ENCODE measurements around the gene PCDHAC1.
A peak's percentile ranks its signal among the peaks of the same experiment; 100 is the strongest.
"Not testable (repeated sequence)": the region's sequence is repeated elsewhere in the genome, so short reads cannot be mapped to it uniquely, and the experiment has no call there.

Gene PCDHAC1, protein sequence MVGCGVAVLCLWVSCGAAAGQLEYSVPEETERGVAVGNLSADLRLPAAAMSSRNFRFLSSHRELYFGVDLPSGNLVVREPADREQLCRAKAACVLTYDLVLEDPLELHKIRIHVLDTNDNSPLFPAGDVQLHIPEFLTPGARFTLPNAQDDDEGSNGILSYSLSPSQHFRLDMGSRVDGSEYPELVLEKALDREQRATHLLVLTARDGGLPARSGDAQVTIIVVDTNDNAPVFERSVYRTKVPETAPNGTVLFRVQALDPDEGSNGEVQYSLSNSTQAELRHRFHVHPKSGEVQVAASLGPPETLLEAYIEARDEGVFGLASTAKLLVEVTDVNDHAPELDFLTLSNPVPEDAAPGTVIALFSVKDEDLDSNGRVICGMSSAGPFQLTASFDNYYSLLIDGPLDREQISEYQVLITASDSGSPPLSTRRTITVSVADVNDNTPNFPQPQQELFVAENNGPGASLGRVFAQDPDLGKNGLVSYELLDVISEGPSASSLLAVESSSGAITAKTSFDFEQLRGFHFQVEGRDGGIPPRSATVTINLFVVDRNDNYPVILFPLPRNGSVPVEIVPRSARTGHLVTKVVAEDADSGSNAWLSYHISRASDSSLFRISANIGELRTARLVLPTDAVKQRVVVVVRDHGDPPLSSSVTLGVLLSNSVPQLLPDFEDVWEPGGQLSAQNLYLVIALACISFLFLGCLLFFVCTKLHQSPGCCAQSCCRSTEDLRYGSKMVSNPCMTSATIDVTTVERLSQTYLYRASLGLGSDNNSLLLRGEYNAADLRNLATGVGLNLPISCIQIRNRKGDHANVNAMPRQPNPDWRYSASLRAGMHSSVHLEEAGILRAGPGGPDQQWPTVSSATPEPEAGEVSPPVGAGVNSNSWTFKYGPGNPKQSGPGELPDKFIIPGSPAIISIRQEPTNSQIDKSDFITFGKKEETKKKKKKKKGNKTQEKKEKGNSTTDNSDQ

DNA sequence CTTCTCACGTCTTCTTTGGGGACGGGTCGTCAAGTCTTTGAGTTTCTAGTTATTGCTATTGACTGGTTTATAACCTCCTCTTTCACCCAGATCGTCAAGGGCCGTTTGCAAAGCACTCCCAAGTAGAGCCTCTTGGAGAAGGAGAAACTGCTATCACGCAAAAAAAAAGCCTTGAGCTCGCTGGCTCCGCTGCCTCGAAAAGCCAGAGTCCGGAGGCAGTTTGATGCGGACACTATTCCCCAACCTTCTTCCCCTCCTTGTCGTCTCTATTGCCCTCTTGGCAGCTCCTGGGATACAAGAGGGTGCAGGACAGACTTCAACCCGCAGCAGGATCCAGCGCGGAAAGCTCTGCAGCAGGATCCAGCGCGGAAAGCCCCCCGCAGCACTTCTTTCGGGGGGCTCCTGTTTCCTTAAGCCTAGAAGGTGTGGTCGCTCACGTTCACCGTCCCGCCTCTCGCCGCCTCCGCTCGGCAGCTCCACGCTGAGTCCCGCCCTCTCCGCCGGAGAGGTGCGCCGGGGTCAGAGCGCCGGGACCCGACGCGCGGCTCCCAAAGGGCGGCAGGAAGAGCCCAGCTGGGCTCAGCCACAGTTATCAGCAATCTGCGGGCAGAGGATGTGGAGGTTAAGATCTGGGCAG, at the start of gene PCDHAC1:
TSS of gene PCDHAC1 (plus strand) at position 494 of the 637 bp plus-strand sequence. CDS start 594 bp downstream, outside the sequence.
- Mint-ChIP-seq H3K4me1 (ENCODE audit: low read depth) (peaks cover 11% of the 10 kb centered on the region), H3K27me3 (peaks cover 37% of the 10 kb centered on the region), H3K9me3 (ENCODE audit: low read depth) (peaks cover 8% of the 10 kb centered on the region), H3K27ac (no peak within 1 kb of the TSS), H3K36me3 (peaks cover 4% of the 10 kb centered on the region), H3K4me3 (peak within 1 kb of the TSS; percentile 73)

GRCh38 chr5:140876541-140877261, 49.4 kb upstream of the PCDHAC1 start:
- H3K9me3 Mint-ChIP-seq (ENCODE audit: low read depth) = peaks cover 40% of the 10 kb centered on the region
- not testable (repeated sequence) for H3K4me1 Mint-ChIP-seq (ENCODE audit: low read depth); H3K4me3 Mint-ChIP-seq; H3K27ac Mint-ChIP-seq
- H3K36me3 Mint-ChIP-seq = peaks cover 30% of the 10 kb centered on the region
- peaks cover 53% of the 10 kb centered on the region for H3K27me3 Mint-ChIP-seq

DNA sequence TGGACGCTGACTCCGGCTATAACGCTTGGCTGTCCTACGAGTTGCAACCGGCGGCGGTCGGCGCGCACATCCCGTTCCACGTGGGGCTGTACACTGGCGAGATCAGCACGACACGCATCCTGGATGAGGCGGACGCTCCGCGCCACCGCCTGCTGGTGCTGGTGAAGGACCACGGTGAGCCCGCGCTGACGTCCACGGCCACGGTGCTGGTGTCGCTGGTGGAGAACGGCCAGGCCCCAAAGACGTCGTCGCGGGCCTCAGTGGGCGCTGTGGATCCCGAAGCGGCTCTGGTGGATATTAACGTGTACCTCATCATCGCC, 48.9 kb upstream of the PCDHAC1 start:
- Mint-ChIP-seq H3K9me3 (ENCODE audit: low read depth) (peaks cover 39% of the 10 kb centered on the region), H3K27ac (no peak overlapping the region), H3K36me3 (peaks cover 31% of the 10 kb centered on the region), H3K4me1 (ENCODE audit: low read depth) (peaks cover 2% of the 10 kb centered on the region), H3K4me3 (no peak overlapping the region), H3K27me3 (peaks cover 52% of the 10 kb centered on the region)

DNA sequence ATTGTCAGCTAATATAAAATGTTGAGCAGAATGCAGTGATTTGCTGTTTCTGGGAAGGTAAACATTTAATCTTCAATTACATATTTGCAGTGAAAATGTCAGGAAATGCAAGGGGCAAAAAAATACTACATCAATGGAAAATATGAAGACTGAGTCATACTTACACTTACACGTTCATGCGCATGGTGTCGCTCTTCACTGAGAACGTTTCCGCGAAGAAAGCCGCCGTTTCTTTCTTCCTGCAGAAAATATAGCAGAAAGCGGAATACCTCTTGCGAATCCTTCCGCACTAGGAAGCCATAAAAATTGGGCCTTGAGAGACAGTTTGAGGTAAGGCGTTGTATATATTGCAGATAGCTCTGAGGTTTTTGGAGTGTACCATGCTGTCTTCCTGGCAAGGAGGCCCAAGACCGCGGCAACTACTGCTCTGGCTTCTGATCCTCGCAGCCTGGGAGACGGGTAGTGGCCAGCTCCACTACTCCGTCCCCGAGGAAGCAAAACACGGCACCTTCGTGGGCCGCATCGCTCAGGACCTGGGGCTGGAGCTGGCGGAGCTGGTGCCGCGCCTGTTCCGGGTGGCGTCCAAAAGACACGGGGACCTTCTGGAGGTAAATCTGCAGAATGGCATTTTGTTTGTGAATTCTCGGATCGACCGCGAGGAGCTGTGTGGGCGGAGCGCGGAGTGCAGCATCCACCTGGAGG, 44.1 kb upstream of the PCDHAC1 start, which contains the start of gene PCDHA13:
TSS of gene PCDHA13 (plus strand) at position 236 of the 702 bp plus-strand sequence. CDS start at position 381, 145 bp downstream.
- Mint-ChIP-seq H3K27ac (no peak within 1 kb of the TSS), H3K4me1 (ENCODE audit: low read depth) (peaks cover 2% of the 10 kb centered on the region)

DNA sequence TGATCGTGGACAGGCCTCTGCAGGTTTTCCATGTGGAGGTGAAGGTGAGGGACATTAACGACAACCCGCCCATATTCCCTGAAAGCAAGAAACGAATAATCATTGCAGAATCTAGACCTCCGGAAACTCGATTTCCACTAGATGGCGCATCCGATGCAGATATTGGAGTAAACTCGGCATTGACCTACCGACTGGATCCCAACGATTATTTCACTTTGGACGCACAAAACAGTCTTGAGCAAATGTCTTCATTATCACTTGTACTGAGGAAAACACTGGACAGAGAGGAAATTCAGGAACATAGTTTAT, 43.6 kb upstream of the PCDHAC1 start:
- H3K27me3 Mint-ChIP-seq = peaks cover 37% of the 10 kb centered on the region
- H3K9me3 Mint-ChIP-seq (ENCODE audit: low read depth) = peaks cover 39% of the 10 kb centered on the region
- H3K4me1 Mint-ChIP-seq (ENCODE audit: low read depth) = peaks cover 2% of the 10 kb centered on the region
- H3K36me3 Mint-ChIP-seq = peaks cover 23% of the 10 kb centered on the region
- H3K27ac Mint-ChIP-seq = no peak overlapping the region
- no peak overlapping the region for H3K4me3 Mint-ChIP-seq

More for the DNA sequence above, 44.1 kb upstream of the PCDHAC1 start, which contains the start of gene PCDHA13:
- H3K27me3 Mint-ChIP-seq = peaks cover 35% of the 10 kb centered on the region
- H3K9me3 Mint-ChIP-seq (ENCODE audit: low read depth) = peaks cover 35% of the 10 kb centered on the region
- peaks cover 23% of the 10 kb centered on the region for H3K36me3 Mint-ChIP-seq
- H3K4me3 Mint-ChIP-seq = no peak within 1 kb of the TSS

DNA sequence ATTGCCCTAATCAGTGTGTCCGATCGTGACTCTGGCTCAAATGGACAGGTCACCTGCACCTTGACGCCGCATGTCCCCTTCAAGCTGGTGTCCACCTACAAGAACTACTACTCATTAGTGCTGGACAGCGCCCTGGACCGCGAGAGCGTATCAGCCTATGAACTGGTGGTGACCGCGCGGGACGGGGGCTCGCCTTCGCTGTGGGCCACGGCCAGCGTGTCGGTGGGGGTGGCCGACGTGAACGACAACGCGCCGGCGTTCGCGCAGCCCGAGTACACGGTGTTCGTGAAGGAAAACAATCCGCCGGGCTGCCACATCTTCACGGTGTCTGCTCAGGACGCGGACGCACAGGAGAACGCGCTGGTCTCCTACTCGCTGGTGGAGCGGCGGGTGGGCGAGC, 42.7 kb upstream of the PCDHAC1 start:
- Mint-ChIP-seq H3K4me3 (no peak overlapping the region), H3K4me1 (ENCODE audit: low read depth) (peaks cover 2% of the 10 kb centered on the region), H3K9me3 (ENCODE audit: low read depth) (peaks cover 39% of the 10 kb centered on the region), H3K27ac (no peak overlapping the region), H3K36me3 (peaks cover 23% of the 10 kb centered on the region), H3K27me3 (peaks cover 38% of the 10 kb centered on the region)

GRCh38 chr5:140883927-140884697, 42.0 kb upstream of the PCDHAC1 start:
- H3K4me1 Mint-ChIP-seq (ENCODE audit: low read depth) = peaks cover 2% of the 10 kb centered on the region
- H3K36me3 Mint-ChIP-seq = peaks cover 20% of the 10 kb centered on the region
- H3K4me3 Mint-ChIP-seq = no peak overlapping the region
- H3K27ac Mint-ChIP-seq = no peak overlapping the region
- H3K9me3 Mint-ChIP-seq (ENCODE audit: low read depth) = peaks cover 35% of the 10 kb centered on the region
- peaks cover 34% of the 10 kb centered on the region for H3K27me3 Mint-ChIP-seq

GRCh38 chr5:140916325-140916724, 9.8 kb upstream of the PCDHAC1 start:
- H3K4me3 Mint-ChIP-seq = no peak overlapping the region
- H3K27ac Mint-ChIP-seq = no peak overlapping the region
- peaks cover 5% of the 10 kb centered on the region for H3K9me3 Mint-ChIP-seq (ENCODE audit: low read depth)
- no peaks in the 10 kb centered on the region for H3K36me3 Mint-ChIP-seq
- peaks cover 4% of the 10 kb centered on the region for H3K27me3 Mint-ChIP-seq
- no peaks in the 10 kb centered on the region for H3K4me1 Mint-ChIP-seq (ENCODE audit: low read depth)

- peaks cover 30% of the 10 kb centered on the region for H3K27me3 Mint-ChIP-seq
- H3K36me3 Mint-ChIP-seq = peaks cover 4% of the 10 kb centered on the region
- no peak overlapping the region for H3K27ac Mint-ChIP-seq
- peaks cover 11% of the 10 kb centered on the region for H3K4me1 Mint-ChIP-seq (ENCODE audit: low read depth)
- H3K9me3 Mint-ChIP-seq (ENCODE audit: low read depth) = peaks cover 4% of the 10 kb centered on the region
- H3K4me3 Mint-ChIP-seq = no peak overlapping the region
Measured at GRCh38 chr5:140923601-140924000, 2.5 kb upstream of the PCDHAC1 start.

DNA sequence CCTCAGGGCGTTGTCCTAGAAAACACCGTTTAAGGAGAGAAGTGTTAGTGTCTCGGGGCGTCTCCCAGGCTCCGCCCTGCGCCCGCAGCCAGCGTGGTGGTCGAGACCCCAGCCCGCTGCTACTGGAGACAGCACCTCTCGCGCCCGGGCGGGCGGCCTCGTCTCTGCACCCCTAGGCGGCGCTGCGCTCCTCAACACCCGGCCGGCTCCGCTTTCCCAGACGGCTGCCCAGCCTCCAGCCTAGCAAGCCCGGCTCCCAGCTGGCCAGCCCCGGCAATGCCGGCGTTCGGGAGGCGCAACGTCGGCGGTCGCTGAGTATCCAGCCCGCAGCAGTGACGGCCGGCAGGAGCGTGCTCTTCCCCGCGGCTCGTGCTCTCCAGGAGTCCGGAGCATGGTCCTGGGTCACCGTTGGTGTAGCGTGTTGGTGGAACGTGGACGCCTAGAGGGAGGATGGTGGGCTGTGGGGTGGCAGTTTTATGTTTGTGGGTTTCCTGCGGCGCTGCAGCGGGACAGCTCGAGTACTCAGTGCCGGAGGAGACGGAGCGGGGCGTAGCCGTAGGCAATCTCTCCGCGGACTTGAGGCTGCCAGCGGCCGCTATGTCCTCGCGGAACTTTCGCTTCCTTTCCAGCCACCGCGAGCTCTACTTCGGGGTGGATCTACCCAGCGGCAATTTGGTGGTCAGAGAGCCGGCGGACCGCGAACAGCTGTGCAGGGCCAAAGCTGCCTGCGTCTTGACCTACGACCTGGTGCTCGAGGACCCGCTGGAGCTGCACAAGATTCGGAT, 536 bp downstream of the PCDHAC1 start:
- H3K4me1 Mint-ChIP-seq (ENCODE audit: low read depth) = peaks cover 11% of the 10 kb centered on the region
- H3K27me3 Mint-ChIP-seq = peaks cover 37% of the 10 kb centered on the region

GRCh38 chr5:140927228-140927573, 1.1 kb downstream of the PCDHAC1 start:
- H3K4me3 Mint-ChIP-seq = peak overlapping the region; percentile 73
- peaks cover 8% of the 10 kb centered on the region for H3K9me3 Mint-ChIP-seq (ENCODE audit: low read depth)
- H3K4me1 Mint-ChIP-seq (ENCODE audit: low read depth) = peaks cover 11% of the 10 kb centered on the region
- peaks cover 34% of the 10 kb centered on the region for H3K27me3 Mint-ChIP-seq
- H3K36me3 Mint-ChIP-seq = peaks cover 4% of the 10 kb centered on the region
- H3K27ac Mint-ChIP-seq = no peak overlapping the region

More for the DNA sequence above, 536 bp downstream of the PCDHAC1 start:
- Mint-ChIP-seq H3K27ac (no peak overlapping the region), H3K9me3 (ENCODE audit: low read depth) (peaks cover 8% of the 10 kb centered on the region), H3K36me3 (peaks cover 4% of the 10 kb centered on the region), H3K4me3 (peak overlapping the region; percentile 73)

DNA sequence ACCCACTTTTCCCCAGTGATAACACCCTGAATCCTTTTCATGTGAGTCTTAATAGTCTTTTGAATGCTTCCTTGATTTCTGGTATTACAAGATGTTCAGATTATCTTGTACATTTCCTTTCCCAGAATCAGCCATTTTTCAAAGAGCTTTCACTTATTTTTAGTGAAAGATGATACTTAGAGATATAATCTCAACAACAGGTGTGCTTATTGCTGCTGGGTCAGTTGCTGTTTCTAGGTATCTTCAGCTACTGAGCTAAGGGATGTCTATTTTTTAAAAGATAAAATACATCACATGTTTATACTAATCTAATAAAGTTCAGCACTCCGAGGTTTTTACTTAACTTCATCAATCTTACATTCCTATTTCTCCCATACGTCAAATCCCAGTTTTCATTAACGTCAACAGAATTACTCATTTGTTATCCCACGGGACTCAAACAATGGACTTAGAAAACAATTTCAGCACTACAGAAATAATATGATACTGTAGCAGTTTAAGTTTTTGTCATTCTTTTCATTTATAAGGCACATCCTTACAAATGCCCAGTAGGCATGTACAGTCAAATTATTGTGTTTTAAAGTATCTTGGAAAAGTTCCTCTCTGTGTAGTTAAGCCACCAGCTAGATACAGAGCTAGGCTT, 9.0 kb downstream of the PCDHAC1 start:
- no peaks in the 10 kb centered on the region for H3K36me3 Mint-ChIP-seq
- peaks cover 4% of the 10 kb centered on the region for H3K27me3 Mint-ChIP-seq
- no peak overlapping the region for H3K27ac Mint-ChIP-seq
- H3K4me3 Mint-ChIP-seq = no peak overlapping the region
- H3K9me3 Mint-ChIP-seq (ENCODE audit: low read depth) = no peaks in the 10 kb centered on the region
- H3K4me1 Mint-ChIP-seq (ENCODE audit: low read depth) = no peaks in the 10 kb centered on the region
